Measurements from ENCODE around the gene HBEGF.

Gene HBEGF

DNA sequence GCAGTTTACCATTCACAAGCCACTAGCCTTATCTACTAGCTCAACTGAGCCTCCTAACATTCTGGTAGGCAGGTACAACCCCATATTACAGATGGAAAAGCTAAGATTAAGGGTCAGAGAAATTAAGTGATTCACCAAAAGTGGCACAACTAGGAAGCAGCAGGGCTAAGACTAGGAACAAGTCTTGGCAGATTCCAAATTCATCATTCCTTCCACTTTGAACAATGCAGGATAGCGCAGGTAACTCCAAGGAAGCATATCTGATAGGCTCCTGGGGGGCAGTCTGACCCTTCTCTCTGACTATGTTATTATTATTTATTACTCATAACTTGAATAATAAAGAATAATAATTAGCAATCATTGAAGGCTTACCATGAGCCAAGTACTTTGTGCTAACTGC lies 8.5 kb downstream of the HBEGF start:
- peaks cover 17 to 25% of the 10 kb centered on the region in 2 donors for H3K4me1 Mint-ChIP-seq
- H3K27ac Mint-ChIP-seq = no peak overlapping the region
- DNase-seq (no peak), ATAC-seq (replicated peaks) (no peak)
- H3K36me3 Mint-ChIP-seq = peaks cover 3 to 33% of the 10 kb centered on the region in 2 donors
- H3K9me3 Mint-ChIP-seq = peaks cover 3% of the 10 kb centered on the region in 2 donors
- H3K27me3 Mint-ChIP-seq = no peaks in the 10 kb centered on the region
- H3K4me3 Mint-ChIP-seq = no peak overlapping the region

DNA sequence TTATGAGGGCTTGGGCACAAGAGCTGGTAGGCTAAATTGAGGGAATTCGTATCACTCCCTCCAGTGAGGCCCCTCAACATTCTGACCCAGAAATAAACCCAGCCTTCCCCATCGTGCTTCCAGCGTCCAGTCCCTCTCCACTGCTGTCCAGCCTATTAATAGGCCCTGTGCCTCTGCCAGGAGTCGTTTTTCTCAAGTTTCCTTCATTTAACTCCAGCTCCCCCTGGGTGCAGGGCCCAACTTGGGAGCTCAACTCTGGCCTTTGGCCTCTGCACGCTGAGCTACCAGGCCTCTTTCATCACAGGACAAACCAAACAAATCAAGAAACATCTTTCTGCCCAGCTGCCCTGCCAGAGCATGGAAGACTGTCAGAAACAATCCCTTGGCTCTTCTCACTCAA lies 10.0 kb downstream of the HBEGF start:
- Mint-ChIP-seq H3K4me3 (no peak overlapping the region), H3K9me3 (no peaks in the 10 kb centered on the region), H3K27ac (no peak overlapping the region), H3K36me3 (peaks cover 0 to 28% of the 10 kb centered on the region in 2 donors), H3K4me1 (peaks cover 6 to 10% of the 10 kb centered on the region in 2 donors), H3K27me3 (no peaks in the 10 kb centered on the region)
- ATAC-seq (replicated peaks) (no peak), DNase-seq (no peak)

DNA sequence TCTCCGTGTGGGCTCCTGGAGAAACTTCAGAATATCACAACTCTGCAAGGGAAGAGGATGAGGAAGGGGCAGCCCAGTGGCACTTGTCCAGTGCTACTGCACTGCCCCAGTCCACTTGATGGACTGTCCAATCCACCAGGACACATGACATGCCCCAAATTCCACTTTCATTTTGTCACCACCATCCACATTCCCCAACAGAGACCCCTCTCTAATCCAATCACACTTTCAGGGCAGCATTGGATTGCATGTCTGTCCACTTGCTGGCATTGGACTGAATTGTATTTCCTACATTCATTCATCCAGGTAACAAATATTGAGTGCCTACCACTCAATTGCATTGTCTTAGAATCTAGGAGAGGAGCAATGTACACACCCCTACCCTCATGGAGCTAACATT lies 14.8 kb downstream of the HBEGF start:
- H3K36me3 Mint-ChIP-seq = peaks cover 0 to 26% of the 10 kb centered on the region in 2 donors
- ATAC-seq (replicated peaks) (no peak), DNase-seq (no peak)
- no peak overlapping the region for H3K4me3 Mint-ChIP-seq
- H3K27ac Mint-ChIP-seq = no peak overlapping the region
- H3K27me3 Mint-ChIP-seq = no peaks in the 10 kb centered on the region
- peaks cover 2 to 8% of the 10 kb centered on the region in 2 donors for H3K4me1 Mint-ChIP-seq
- H3K9me3 Mint-ChIP-seq = no peaks in the 10 kb centered on the region

DNA sequence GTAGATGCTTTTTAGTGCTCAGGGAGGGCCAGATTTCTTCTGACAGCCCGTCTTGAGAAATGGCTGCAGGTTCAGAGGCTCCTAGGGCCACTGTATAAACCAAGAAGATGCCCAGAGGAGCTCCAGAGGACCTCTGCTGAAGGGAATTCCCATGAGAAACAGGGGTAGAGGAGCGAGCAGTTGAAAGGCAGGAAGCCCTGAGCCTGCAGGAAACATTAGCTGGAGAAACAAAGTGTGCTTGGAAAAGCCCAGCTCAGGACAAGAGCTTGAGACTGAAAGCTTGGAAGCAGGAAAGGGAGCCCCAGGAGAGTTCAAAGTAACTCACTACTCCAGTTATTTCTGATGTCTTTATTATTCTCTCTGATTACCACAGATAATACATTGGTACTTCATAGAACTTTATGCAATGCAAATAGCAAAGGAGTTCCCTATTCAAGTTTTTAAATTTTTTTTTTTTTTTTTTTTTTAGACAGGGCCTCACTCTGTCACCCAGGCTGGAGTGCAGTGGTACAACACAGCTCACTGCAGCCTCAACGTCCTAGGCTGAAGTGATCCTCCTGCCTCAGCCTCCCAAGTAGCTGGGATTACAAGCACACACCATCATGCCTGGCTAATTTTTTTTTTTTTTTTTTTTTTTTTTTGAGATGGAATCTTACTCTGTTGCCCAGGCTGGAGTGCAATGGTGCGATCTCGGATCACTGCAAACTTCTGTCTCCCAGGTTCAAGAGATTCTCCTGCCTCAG lies 16.5 kb downstream of the HBEGF start:
- ATAC-seq (replicated peaks) = no peak
- no peak overlapping the region for H3K27ac Mint-ChIP-seq
- peaks cover 0 to 10% of the 10 kb centered on the region in 2 donors for H3K4me1 Mint-ChIP-seq
- no peaks in the 10 kb centered on the region for H3K9me3 Mint-ChIP-seq
- H3K36me3 Mint-ChIP-seq = peaks cover 0 to 14% of the 10 kb centered on the region in 2 donors
- H3K4me3 Mint-ChIP-seq = no peak overlapping the region
- no peaks in the 10 kb centered on the region for H3K27me3 Mint-ChIP-seq
- no peak for DNase-seq

DNA sequence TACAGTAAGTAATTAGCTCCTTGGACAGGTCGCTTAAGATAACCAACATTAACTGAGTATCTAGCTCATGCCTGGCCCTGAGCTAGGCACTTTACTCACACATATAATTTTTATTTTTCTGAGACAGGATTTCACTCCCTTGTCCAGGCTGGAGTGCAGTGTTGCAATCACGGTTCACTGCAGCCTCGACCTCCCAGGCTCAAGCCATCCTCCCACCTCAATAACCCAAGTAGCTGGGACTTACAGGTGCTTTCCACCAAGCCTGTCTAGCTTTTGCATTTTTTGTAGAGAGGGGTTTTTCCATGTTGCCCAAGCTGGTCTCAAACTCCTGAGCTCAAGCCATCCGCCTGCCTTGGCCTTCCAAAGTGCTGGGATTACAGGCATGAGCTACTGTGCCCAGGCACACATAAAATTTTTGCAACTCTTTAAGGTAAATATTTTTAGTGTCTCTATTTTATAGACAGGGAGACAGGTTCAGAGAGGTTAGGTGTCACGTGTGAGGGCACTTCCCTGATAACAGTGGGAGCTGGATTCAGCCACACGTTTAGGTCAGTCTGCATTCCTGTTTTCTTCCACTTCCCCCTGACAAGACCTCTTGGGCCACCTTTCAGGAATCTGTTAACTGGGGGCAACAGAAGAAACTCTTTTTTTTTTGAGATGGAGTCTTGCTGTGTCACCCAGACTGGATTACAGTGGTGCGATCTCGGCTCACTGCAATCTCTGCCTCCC lies 18.2 kb downstream of the HBEGF start:
- DNase-seq (no peak), ATAC-seq (replicated peaks) (no peak)
- H3K9me3 Mint-ChIP-seq = no peaks in the 10 kb centered on the region
- no peaks in the 10 kb centered on the region for H3K27me3 Mint-ChIP-seq
- H3K36me3 Mint-ChIP-seq = peaks cover 0 to 4% of the 10 kb centered on the region in 2 donors
- H3K27ac Mint-ChIP-seq = no peak overlapping the region
- H3K4me3 Mint-ChIP-seq = no peak overlapping the region
- peaks cover 6 to 13% of the 10 kb centered on the region in 2 donors for H3K4me1 Mint-ChIP-seq

DNA sequence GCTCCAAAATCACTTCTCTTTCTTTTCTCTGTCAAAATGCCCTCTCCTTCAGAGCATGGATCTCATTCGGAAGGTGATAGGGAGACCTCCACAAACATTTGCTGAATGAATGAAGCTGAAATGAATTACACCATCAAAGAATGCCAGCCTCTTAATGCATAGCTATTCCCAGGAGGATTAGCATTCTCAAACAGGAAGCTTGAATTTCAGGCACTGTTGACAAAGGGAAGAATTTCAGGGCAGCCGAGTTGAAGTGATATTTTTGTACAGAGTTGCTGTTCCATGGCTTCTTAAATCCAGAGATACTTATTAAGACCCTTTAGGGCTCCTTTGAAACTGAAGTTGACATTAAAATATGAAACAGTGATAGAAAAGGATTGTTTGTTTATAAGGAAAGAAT lies 18.8 kb downstream of the HBEGF start:
- no peak for ATAC-seq (replicated peaks)
- H3K27me3 Mint-ChIP-seq = no peaks in the 10 kb centered on the region
- no peak for DNase-seq
- no peak overlapping the region for H3K4me3 Mint-ChIP-seq
- H3K4me1 Mint-ChIP-seq = peaks cover 8 to 13% of the 10 kb centered on the region in 2 donors
- no peaks in the 10 kb centered on the region for H3K36me3 Mint-ChIP-seq
- no peak overlapping the region for H3K27ac Mint-ChIP-seq
- H3K9me3 Mint-ChIP-seq = no peaks in the 10 kb centered on the region

DNA sequence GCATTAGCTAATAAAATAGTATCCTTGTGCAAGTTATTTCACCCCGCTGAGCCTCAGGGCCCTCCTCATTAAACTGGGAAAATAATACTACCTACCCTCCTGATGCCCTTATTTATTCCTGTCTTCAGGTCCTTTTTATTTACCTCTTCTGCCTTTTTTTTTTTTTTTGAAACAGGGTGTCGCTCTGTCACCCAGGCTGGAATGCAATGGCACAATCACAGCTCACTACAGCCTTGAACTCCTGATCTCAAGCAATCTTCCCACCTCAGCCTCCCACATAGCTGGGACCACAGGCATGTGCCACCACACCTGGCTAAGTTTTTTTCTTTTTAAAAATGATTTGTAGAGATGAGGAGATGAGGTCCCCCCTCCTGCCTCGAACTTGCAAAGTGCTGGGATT lies 20.9 kb downstream of the HBEGF start:
- H3K27me3 Mint-ChIP-seq = no peaks in the 10 kb centered on the region
- no peaks in the 10 kb centered on the region for H3K9me3 Mint-ChIP-seq
- no peak overlapping the region for H3K4me3 Mint-ChIP-seq
- H3K27ac Mint-ChIP-seq = no peak overlapping the region
- H3K4me1 Mint-ChIP-seq = peaks cover 17 to 22% of the 10 kb centered on the region in 2 donors
- ATAC-seq (replicated peaks) = no peak
- DNase-seq = no peak
- H3K36me3 Mint-ChIP-seq = no peaks in the 10 kb centered on the region

DNA sequence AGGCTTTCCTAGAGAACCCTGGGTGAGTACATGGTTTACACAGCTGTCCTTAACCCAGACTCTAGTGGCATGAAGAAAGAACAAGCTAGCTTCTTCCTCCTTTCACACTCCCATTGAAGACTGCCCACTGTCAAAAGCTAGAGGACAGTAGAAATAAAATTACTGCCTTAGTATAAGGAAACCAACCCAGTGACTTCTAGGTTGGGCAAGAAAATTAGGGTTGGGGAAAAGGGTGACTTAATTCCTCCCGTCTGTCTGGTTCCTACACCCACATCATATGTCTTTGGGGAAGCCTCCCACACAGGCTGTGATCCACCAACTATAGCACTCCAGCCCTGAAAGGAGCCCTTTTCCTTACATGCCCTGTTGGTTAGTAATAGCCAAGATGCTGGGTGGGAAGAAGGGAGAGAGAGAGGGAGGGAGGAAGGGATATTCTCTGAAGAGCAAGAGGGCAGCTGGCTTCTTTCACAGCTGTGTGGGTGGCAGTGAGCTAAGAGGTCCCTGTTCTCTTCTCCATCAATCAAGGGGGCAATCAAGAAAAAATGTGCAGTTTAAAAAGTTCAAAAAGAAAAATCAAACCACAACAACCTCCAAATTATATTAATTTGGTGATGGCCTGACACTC lies 21.7 kb downstream of the HBEGF start:
- no peaks in the 10 kb centered on the region for H3K9me3 Mint-ChIP-seq
- no peak overlapping the region for H3K4me3 Mint-ChIP-seq
- DNase-seq = no peak
- no peaks in the 10 kb centered on the region for H3K36me3 Mint-ChIP-seq
- no peak for ATAC-seq (replicated peaks)
- H3K4me1 Mint-ChIP-seq = peaks cover 17 to 22% of the 10 kb centered on the region in 2 donors
- no peak overlapping the region for H3K27ac Mint-ChIP-seq
- no peaks in the 10 kb centered on the region for H3K27me3 Mint-ChIP-seq

DNA sequence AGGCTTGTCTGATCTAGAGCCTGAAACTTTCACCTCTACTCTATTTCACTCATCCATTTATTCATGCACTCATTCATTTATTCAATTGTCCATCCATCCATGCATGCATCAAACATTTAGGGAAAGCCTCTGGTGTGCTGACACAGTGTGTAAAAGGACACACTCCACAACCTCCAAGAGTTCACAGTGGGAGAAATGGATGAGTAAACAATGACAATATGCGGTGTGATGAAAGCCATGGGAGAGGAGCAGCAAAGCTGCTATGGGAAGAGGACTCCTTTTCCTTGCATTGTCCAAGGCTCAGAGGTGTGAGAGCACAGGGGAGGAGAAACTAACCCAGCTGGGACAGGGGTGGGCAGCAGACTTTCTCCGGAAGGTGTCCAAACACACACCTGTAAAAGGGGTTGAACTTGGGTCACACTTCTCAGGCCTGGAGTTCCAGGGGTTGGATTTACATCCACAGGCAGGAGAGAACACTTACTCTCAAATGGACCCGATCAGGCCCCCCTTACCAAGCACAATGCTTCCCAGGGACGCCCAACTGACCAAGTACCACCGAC lies 22.3 kb downstream of the HBEGF start:
- H3K4me1 Mint-ChIP-seq = peaks cover 17 to 27% of the 10 kb centered on the region in 2 donors
- DNase-seq (no peak), ATAC-seq (replicated peaks) (no peak)
- H3K9me3 Mint-ChIP-seq = no peaks in the 10 kb centered on the region
- H3K36me3 Mint-ChIP-seq = no peaks in the 10 kb centered on the region
- H3K27ac Mint-ChIP-seq = no peak overlapping the region
- no peaks in the 10 kb centered on the region for H3K27me3 Mint-ChIP-seq
- no peak overlapping the region for H3K4me3 Mint-ChIP-seq

DNA sequence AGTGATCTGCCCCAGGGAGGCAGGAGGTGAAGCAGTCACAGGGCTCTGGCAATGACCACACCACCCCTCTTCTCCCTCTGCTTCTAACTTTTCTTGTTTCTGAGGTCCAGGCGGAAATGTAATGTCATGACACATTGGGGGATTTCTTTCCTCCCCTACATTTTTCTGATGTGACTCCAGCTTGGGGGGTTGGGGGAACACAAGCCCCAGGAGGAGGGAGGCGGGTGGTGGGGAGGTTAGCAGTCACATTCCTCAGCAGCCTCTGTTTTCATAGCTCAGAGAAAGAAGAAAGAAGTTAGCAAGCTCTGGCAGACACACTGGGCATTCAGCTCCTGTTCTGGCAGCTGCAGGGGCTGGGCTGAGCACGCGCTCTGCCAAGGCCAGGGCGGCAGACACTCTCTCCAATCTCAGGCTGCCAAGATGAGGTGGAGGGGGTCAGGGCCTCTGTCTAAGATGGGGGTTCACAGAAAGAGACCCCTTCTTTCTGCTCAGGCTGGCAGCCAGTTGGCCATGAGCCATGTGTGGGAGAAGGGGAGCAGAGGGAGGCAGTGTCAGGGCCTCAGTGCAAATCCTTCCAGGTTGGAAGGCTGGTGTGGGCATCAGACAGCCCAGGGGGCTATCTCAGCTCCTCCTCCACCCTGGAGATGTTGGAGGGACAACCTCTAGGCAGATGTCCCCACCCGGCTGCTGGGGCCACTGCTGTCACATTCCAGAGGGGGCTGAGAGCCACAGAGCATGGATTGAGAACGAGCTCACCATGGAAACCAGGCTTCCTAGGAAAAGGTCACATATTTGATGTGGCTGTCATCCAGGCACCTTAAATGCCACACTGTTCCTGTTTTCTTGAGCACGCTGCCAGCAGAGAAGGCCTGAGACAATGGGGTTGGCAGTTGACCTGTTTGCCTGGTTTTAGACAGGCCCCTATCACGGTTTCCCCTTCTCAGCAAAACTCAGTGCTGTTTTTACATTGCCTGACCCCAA lies 23.4 kb downstream of the HBEGF start:
- ATAC-seq (replicated peaks) = peak; percentile 26 to 35
- H3K36me3 Mint-ChIP-seq = no peaks in the 10 kb centered on the region

DNA sequence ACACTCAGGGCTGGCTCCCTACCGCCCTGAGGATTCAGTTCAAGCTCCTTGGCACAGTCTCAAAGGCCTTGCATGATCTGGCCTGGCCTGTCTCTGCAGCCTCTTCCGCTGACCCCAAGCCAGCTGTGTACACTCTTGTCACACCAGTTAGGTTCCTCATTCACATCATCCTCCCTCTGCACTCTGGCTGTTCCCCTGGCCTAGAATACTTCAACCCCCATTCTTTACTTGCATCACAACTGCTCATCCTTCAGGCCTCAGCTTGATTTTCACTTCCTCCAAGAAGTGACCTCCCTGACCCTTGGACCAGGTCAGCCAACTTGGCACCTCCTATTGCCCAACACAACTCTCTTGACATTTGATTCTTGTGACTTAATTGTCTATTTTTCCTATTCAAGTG lies 24.6 kb downstream of the HBEGF start:
- no peaks in the 10 kb centered on the region for H3K9me3 Mint-ChIP-seq
- no peaks in the 10 kb centered on the region for H3K36me3 Mint-ChIP-seq
- peak overlapping the region; percentile 15 for H3K27ac Mint-ChIP-seq
- no peak for DNase-seq
- no peaks in the 10 kb centered on the region for H3K27me3 Mint-ChIP-seq
- ATAC-seq (replicated peaks) = peak; percentile 79 to 83
- peaks cover 17 to 20% of the 10 kb centered on the region in 2 donors for H3K4me1 Mint-ChIP-seq
- H3K4me3 Mint-ChIP-seq = no peak overlapping the region

More for the DNA sequence above, 23.4 kb downstream of the HBEGF start:
- no peak for DNase-seq
- H3K9me3 Mint-ChIP-seq = no peaks in the 10 kb centered on the region
- no peaks in the 10 kb centered on the region for H3K27me3 Mint-ChIP-seq
- peaks cover 17 to 26% of the 10 kb centered on the region in 2 donors for H3K4me1 Mint-ChIP-seq
- no peak overlapping the region for H3K27ac Mint-ChIP-seq
- no peak overlapping the region for H3K4me3 Mint-ChIP-seq

DNA sequence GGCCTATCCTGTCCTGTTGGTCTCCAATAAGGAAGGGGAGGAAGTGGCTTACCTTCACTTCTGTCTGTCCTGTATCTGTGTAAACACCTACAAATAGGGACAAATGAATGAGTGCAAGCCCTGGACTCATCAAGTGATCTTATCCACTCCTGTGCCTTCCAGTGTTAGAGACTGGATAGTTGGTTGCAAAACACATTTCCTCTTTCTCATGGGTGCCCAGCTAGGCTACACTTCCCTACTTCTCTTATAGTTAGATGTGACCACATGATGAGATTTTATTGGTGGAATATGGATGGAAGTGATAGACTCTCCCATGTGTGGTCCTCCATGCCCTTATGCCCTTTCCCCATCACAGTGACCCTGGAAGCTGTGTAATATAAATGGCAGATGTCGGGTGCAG lies 26.6 kb downstream of the HBEGF start:
- H3K4me1 Mint-ChIP-seq = peaks cover 16 to 18% of the 10 kb centered on the region in 2 donors
- H3K4me3 Mint-ChIP-seq = no peak overlapping the region

DNA sequence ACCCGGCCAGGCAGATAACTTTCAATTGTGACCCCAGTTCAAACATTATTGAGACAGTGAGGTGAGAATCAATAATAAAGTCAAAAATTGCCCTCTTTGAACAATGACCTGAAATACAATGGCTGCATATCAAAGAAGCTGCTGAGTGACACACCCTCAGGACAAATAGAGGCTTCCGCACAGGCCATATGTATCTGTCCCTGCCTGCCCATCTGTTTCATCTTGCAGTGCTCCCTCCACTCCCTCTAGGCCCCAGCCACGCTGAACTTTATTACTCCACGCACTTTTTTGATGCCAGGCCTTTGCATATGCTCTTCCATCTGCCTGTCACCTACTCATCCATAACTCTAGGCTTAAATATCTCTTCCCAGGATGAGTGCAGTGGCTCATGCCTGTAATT lies 27.6 kb downstream of the HBEGF start:
- no peaks in the 10 kb centered on the region for H3K9me3 Mint-ChIP-seq
- DNase-seq (no peak), ATAC-seq (replicated peaks) (no peak)
- no peak overlapping the region for H3K27ac Mint-ChIP-seq
- H3K4me1 Mint-ChIP-seq = peaks cover 11 to 15% of the 10 kb centered on the region in 2 donors
- H3K36me3 Mint-ChIP-seq = no peaks in the 10 kb centered on the region
- H3K4me3 Mint-ChIP-seq = no peak overlapping the region
- no peaks in the 10 kb centered on the region for H3K27me3 Mint-ChIP-seq

More for the DNA sequence above, 26.6 kb downstream of the HBEGF start:
- Mint-ChIP-seq H3K27ac (no peak overlapping the region), H3K9me3 (no peaks in the 10 kb centered on the region), H3K36me3 (no peaks in the 10 kb centered on the region), H3K27me3 (no peaks in the 10 kb centered on the region)
- ATAC-seq (replicated peaks) (no peak), DNase-seq (no peak)

All from stimulated activated naive B cell treated with anti-CD40 and anti-IgM and Interleukin-4, amounts not matched to agents 10 μg/mL and 1 μg/mL and 100 μg/mL, for 72 hours (primary cell).